ENCODE data around the gene MAP1A. TPM values are rescaled to one million over a fixed set of nuclear protein-coding genes. Genes with fewer than 3 reads are reported as not detected.

Gene MAP1A
- polyA plus RNA-seq, 2 of the 4 experiments (the other 2 are of a cell fraction) = 0.43 to 0.54 TPM

DNA sequence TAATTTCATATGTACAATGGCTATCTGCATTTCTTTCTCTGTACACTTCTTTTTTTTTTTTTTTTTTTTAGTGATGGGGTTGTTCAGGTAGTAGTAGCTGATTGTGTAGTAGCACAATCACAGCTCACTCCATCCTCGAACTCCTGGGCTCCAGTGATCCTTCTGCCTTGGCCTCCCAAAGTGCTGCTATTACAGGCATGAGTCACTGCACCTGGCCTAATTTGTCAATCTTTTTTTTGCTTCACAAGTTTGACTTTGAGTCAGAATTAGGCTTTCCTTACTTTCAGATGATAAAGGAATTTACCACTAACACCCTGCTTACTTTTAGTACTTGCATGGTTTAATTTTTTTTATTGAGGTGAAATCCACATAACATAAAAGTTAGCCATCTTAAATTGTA is 28.0 kb downstream of the MAP1A start:
- FAIRE-seq = no peak
- WGBS (ENCODE audit: missing lambda C conversion rate) = 79% methylated on average over 1 of the region's 1 CpG

More for the DNA sequence above, 28.0 kb downstream of the MAP1A start:
- Histone ChIP-seq H3K9me3 (no peaks in the 10 kb centered on the region; the same call in 2 of the 3 replicates), H3K27ac (no peak overlapping the region), H3K4me3 (no peak overlapping the region), H3K4me1 (no peaks in the 10 kb centered on the region), H3K4me2 (no peak overlapping the region)
- DNase-seq (ENCODE audit: low read depth in 1 of 2, low spot score in 1 of 2) = no peak
- TF ChIP-seq ZNF302 (CRISPR knock-in tag; IDR thresholded peaks at IDR 0.05) (no peak), NFE2L2 (conservative IDR thresholded peaks at IDR 0.05; ENCODE audit: low read length) (no peak), FOSL2 (IDR thresholded peaks at IDR 0.05) (no peak), FOSL2 (CRISPR knock-in tag; IDR thresholded peaks at IDR 0.05) (no peak), JUN (IDR thresholded peaks at IDR 0.05) (no peak), EP300 (IDR thresholded peaks at IDR 0.05) (no peak), HOXB5 (CRISPR knock-in tag; IDR thresholded peaks at IDR 0.05) (no peak), ZC3H11A (IDR thresholded peaks at IDR 0.05) (no peak), RFX5 (IDR thresholded peaks at IDR 0.05) (no peak), FOXS1 (CRISPR knock-in tag; IDR thresholded peaks at IDR 0.05) (no peak)
- TF ChIP-seq, protein P1, sequence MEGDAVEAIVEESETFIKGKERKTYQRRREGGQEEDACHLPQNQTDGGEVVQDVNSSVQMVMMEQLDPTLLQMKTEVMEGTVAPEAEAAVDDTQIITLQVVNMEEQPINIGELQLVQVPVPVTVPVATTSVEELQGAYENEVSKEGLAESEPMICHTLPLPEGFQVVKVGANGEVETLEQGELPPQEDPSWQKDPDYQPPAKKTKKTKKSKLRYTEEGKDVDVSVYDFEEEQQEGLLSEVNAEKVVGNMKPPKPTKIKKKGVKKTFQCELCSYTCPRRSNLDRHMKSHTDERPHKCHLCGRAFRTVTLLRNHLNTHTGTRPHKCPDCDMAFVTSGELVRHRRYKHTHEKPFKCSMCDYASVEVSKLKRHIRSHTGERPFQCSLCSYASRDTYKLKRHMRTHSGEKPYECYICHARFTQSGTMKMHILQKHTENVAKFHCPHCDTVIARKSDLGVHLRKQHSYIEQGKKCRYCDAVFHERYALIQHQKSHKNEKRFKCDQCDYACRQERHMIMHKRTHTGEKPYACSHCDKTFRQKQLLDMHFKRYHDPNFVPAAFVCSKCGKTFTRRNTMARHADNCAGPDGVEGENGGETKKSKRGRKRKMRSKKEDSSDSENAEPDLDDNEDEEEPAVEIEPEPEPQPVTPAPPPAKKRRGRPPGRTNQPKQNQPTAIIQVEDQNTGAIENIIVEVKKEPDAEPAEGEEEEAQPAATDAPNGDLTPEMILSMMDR (IDR thresholded peaks at IDR 0.05) = no peak
- TF ChIP-seq, protein P2, sequence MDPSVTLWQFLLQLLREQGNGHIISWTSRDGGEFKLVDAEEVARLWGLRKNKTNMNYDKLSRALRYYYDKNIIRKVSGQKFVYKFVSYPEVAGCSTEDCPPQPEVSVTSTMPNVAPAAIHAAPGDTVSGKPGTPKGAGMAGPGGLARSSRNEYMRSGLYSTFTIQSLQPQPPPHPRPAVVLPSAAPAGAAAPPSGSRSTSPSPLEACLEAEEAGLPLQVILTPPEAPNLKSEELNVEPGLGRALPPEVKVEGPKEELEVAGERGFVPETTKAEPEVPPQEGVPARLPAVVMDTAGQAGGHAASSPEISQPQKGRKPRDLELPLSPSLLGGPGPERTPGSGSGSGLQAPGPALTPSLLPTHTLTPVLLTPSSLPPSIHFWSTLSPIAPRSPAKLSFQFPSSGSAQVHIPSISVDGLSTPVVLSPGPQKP (IDR thresholded peaks at IDR 0.05; ENCODE audit: low read depth, low read length) = no peak
- TF ChIP-seq, protein P3, sequence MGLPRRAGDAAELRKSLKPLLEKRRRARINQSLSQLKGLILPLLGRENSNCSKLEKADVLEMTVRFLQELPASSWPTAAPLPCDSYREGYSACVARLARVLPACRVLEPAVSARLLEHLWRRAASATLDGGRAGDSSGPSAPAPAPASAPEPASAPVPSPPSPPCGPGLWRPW (IDR thresholded peaks at IDR 0.05) = no peak
- TF ChIP-seq, protein P4, sequence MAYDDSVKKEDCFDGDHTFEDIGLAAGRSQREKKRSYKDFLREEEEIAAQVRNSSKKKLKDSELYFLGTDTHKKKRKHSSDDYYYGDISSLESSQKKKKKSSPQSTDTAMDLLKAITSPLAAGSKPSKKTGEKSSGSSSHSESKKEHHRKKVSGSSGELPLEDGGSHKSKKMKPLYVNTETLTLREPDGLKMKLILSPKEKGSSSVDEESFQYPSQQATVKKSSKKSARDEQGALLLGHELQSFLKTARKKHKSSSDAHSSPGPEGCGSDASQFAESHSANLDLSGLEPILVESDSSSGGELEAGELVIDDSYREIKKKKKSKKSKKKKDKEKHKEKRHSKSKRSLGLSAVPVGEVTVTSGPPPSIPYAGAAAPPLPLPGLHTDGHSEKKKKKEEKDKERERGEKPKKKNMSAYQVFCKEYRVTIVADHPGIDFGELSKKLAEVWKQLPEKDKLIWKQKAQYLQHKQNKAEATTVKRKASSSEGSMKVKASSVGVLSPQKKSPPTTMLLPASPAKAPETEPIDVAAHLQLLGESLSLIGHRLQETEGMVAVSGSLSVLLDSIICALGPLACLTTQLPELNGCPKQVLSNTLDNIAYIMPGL (CRISPR knock-in tag; IDR thresholded peaks at IDR 0.05; ENCODE audit: borderline replicate concordance) = no peak
- TF ChIP-seq, protein P5, sequence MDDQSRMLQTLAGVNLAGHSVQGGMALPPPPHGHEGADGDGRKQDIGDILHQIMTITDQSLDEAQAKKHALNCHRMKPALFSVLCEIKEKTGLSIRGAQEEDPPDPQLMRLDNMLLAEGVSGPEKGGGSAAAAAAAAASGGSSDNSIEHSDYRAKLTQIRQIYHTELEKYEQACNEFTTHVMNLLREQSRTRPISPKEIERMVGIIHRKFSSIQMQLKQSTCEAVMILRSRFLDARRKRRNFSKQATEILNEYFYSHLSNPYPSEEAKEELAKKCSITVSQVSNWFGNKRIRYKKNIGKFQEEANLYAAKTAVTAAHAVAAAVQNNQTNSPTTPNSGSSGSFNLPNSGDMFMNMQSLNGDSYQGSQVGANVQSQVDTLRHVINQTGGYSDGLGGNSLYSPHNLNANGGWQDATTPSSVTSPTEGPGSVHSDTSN (IDR thresholded peaks at IDR 0.05) = no peak
- TF ChIP-seq, protein P6, sequence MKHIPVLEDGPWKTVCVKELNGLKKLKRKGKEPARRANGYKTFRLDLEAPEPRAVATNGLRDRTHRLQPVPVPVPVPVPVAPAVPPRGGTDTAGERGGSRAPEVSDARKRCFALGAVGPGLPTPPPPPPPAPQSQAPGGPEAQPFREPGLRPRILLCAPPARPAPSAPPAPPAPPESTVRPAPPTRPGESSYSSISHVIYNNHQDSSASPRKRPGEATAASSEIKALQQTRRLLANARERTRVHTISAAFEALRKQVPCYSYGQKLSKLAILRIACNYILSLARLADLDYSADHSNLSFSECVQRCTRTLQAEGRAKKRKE (CRISPR knock-in tag; IDR thresholded peaks at IDR 0.05; ENCODE audit: low read depth) = no peak
- TF ChIP-seq, protein P7, sequence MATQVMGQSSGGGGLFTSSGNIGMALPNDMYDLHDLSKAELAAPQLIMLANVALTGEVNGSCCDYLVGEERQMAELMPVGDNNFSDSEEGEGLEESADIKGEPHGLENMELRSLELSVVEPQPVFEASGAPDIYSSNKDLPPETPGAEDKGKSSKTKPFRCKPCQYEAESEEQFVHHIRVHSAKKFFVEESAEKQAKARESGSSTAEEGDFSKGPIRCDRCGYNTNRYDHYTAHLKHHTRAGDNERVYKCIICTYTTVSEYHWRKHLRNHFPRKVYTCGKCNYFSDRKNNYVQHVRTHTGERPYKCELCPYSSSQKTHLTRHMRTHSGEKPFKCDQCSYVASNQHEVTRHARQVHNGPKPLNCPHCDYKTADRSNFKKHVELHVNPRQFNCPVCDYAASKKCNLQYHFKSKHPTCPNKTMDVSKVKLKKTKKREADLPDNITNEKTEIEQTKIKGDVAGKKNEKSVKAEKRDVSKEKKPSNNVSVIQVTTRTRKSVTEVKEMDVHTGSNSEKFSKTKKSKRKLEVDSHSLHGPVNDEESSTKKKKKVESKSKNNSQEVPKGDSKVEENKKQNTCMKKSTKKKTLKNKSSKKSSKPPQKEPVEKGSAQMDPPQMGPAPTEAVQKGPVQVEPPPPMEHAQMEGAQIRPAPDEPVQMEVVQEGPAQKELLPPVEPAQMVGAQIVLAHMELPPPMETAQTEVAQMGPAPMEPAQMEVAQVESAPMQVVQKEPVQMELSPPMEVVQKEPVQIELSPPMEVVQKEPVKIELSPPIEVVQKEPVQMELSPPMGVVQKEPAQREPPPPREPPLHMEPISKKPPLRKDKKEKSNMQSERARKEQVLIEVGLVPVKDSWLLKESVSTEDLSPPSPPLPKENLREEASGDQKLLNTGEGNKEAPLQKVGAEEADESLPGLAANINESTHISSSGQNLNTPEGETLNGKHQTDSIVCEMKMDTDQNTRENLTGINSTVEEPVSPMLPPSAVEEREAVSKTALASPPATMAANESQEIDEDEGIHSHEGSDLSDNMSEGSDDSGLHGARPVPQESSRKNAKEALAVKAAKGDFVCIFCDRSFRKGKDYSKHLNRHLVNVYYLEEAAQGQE (IDR thresholded peaks at IDR 0.05) = no peak
- TF ChIP-seq, protein P8, sequence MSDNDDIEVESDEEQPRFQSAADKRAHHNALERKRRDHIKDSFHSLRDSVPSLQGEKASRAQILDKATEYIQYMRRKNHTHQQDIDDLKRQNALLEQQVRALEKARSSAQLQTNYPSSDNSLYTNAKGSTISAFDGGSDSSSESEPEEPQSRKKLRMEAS (IDR thresholded peaks at IDR 0.05) = no peak
- ATAC-seq = no peak
- ChIA-PET POLR2A (no interaction called here), CTCF (interaction anchor here (1.2 kb wide), 1 partner anchor 19 kb away, joined by 3 read pairs; no protein-coding TSS in a partner anchor)
